ENCODE data around the gene IMPA2. TPM values are rescaled to one million over a fixed set of nuclear protein-coding genes. Genes with fewer than 3 reads are reported as not detected.
A peak's percentile ranks its signal among the peaks of the same experiment; 100 is the strongest.

IMPA2 gene
- total RNA-seq, 6 experiments from 2014 or later = 32.3 to 51.1 (median 45.7) TPM

DNA sequence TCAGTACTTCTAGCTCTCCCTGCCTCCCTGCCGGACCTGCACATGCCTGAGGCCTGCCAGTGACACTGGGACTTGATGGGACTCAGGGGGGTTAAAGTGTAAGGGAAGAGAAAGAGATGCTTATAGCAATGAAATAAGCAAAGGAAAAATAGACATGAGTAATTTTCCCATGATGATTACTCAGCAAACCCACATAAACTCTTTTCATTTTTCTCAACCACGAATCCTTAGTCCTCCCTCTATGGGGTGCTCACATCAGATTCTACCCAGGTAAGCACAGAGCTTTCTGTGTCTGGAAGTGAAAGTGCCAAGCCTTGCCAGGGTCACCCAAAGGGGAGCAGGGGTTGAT is 67.5 kb downstream of the IMPA2 start:
- Histone ChIP-seq H3K27ac (no peak overlapping the region), H3K4me1 (no peaks in the 10 kb centered on the region), H3K4me3 (no peak overlapping the region), H3K27me3 (no peaks in the 10 kb centered on the region), H3K9me3 (no peaks in the 10 kb centered on the region), H3K36me3 (no peaks in the 10 kb centered on the region)
- WGBS (ENCODE audit: insufficient coverage, low coverage, low lambda C conversion rate, missing lambda C conversion rate) = 46% methylated on average over 1 of the region's 2 CpGs
- DNase-seq (no peak), ATAC-seq (no peak)
- intact Hi-C loops (cut with DNase I) = no loop called here
- TF ChIP-seq CTCF (IDR thresholded peaks at IDR 0.05) = no peak

DNA sequence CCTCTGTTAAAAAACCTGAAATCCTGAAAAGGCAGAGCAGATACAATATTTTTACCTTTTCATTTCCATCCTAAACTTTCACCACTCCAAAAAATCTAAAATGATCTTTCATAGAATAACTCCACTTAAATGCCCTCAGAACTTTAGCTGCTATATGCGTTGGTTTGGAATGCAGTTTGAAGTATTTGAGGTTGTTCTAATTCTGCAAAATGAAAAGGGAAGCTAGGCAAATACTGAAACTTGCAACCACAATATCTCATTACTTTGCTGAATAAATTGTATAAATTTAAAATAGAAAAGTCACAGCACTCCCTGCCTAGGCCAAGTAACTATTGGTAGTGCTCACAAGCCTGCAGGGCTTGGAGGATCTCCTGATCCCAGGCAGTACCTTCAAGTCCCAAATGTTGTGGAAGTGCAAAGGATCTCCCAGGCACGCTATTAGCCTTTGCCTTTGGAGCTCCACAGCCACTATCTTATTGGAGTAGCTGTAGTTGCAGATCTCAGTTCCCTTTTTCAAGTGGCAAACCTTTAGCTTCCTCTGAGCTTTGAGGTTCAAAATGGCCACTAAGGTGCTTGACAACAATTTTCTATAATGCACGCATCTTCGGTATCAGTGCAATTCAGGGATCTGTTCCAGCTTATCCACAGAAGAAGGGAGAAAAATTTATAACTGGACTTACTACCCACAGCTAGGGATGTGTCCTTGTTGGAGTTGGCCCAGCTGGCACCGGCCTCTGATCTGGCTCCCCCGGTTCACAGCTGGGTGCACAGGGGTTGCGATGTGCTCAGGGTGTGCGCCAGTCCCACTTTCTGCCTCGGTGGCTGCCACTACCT is 68.9 kb downstream of the IMPA2 start:
- 48% methylated on average over 5 of the region's 9 CpGs for WGBS (ENCODE audit: insufficient coverage, low coverage, low lambda C conversion rate, missing lambda C conversion rate)
- no peak for DNase-seq
- peak in 2 of 4 donors; percentile 23 to 58 for ATAC-seq

GRCh38 chr18:12052866-12053265 is 71.6 kb downstream of the IMPA2 start:
- TF ChIP-seq CTCF (IDR thresholded peaks at IDR 0.05) = no peak
- no peak for TF ChIP-seq POLR2A (IDR thresholded peaks at IDR 0.05)
- ATAC-seq = no peak
- intact Hi-C loops (cut with DNase I) = no loop called here
- no peaks in the 10 kb centered on the region for H3K4me1 ChIP-seq
- no peaks in the 10 kb centered on the region for H3K27me3 ChIP-seq
- WGBS (ENCODE audit: insufficient coverage, low coverage, low lambda C conversion rate, missing lambda C conversion rate) = 76% methylated on average over 3 of the region's 3 CpGs
- no peak for DNase-seq
- H3K9me3 ChIP-seq = no peaks in the 10 kb centered on the region
- H3K4me3 ChIP-seq = no peak overlapping the region
- no peak overlapping the region for H3K27ac ChIP-seq
- H3K36me3 ChIP-seq = no peaks in the 10 kb centered on the region

More for the DNA sequence above, 68.9 kb downstream of the IMPA2 start:
- Histone ChIP-seq H3K27ac (no peak overlapping the region), H3K27me3 (no peaks in the 10 kb centered on the region), H3K4me1 (no peaks in the 10 kb centered on the region), H3K36me3 (no peaks in the 10 kb centered on the region), H3K4me3 (no peak overlapping the region), H3K9me3 (no peaks in the 10 kb centered on the region)
- intact Hi-C loops (cut with DNase I) = no loop called here
- TF ChIP-seq POLR2A (IDR thresholded peaks at IDR 0.05) (no peak), CTCF (IDR thresholded peaks at IDR 0.05) (no peak)

DNA sequence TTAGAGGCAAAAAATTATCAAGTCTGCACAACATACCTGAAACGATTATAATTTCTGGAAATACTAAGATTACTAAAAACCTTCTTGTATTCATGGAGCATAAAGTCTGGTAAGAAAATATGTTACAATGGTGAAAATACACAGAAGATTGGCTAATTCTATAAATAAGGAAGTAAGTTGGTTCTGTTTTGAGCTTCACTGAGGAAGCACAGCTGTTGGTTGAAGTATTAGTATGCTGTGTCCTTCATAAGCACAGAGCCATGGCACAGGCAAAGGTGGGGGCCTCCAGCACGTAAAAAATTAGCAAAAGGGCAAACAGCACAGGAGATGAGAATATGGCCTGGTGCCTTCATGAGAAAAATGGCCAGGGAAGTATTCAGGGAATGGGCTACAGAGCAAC is 72.0 kb downstream of the IMPA2 start:
- no peaks in the 10 kb centered on the region for H3K9me3 ChIP-seq
- no peaks in the 10 kb centered on the region for H3K27me3 ChIP-seq
- ATAC-seq = peak in 2 of 4 donors; percentile 17 to 52
- H3K4me1 ChIP-seq = no peaks in the 10 kb centered on the region
- H3K36me3 ChIP-seq = no peaks in the 10 kb centered on the region
- DNase-seq = no peak
- no peak overlapping the region for H3K27ac ChIP-seq
- TF ChIP-seq POLR2A (IDR thresholded peaks at IDR 0.05) (no peak), CTCF (IDR thresholded peaks at IDR 0.05) (no peak)
- no peak overlapping the region for H3K4me3 ChIP-seq
- intact Hi-C loops (cut with DNase I) = no loop called here
- 31% methylated on average over 2 of the region's 2 CpGs for WGBS (ENCODE audit: insufficient coverage, low coverage, low lambda C conversion rate, missing lambda C conversion rate)

Data from right lobe of liver (tissue), 6 donors.